ENCODE results near the gene ASPG. TPM values are rescaled to one million over a fixed set of nuclear protein-coding genes. Genes with fewer than 3 reads are reported as not detected.

Gene ASPG
- polyA plus RNA-seq, 3 donors = 0.01 TPM; not detected in 2

DNA sequence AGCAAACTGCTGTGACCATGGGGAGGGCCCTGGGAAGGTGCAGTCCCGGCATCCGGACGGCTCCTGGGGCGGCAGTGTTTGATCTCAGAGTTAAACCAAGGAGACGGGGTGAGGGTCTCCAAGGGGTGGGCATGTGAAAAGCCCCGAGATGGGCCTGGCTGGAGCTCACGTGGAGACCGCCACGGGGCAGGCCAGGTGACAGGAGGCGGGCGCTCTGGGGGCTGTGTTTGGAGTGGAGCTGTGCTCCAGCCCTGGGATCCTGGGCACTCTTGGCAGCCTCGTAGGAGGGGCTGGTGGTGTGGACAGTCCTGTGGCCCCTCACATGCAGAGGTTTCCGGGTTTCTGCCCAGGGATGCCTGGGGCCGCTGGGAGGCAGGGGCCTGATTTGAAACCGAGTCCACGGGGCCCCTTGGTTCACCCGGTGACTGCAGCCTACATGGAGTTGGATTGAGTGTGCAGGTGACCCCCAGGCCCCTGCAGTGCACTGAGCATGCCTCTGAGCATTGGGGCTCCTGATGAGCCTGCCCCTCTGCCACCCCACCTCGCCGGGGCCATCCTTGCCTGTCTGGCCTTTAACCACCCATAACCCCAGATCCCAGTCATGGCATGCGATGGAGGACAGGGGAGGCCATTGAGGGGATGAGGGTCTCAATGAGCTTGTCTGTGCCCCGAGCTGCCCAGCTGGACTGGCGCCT is 61.3 kb downstream of the ASPG start:
- Histone ChIP-seq H3K79me2 (ENCODE audit: insufficient read depth, low read length) (no peaks in the 10 kb centered on the region), H3K9ac (ENCODE audit: insufficient read depth, low read length, poor library complexity, severe bottlenecking) (no peak overlapping the region), H4K20me1 (ENCODE audit: insufficient read depth, low read length) (no peaks in the 10 kb centered on the region), H3K4me1 (ENCODE audit: control insufficient read depth in 1 of 2, insufficient read depth in 2 of 2, low read length in 2 of 2) (no peaks in the 10 kb centered on the region), H3K4me3 (replicated peaks in 1 of 3; ENCODE audit: low read depth in 2 of 3, low read length in 3 of 3) (no peak overlapping the region), H2AFZ (ENCODE audit: insufficient read depth, low read depth, low read length, poor library complexity, severe bottlenecking) (no peak overlapping the region), H3K36me3 (replicated peaks in 1 of 2; ENCODE audit: control insufficient read depth in 1 of 2, insufficient read depth in 2 of 2, low read length in 2 of 2) (no peaks in the 10 kb centered on the region), H3K9me3 (replicated peaks in 1 of 2; ENCODE audit: control insufficient read depth in 1 of 2, insufficient read depth in 1 of 2, low read length in 2 of 2) (no peaks in the 10 kb centered on the region), H3K27me3 (ENCODE audit: control insufficient read depth in 2 of 2, insufficient read depth in 2 of 2, low read length in 2 of 2) (no peaks in the 10 kb centered on the region), H3K27ac (ENCODE audit: low read depth in 1 of 2, low read length in 2 of 2) (no peak overlapping the region), H3K4me2 (replicated peaks; ENCODE audit: extremely low read depth, low read length, poor library complexity, severe bottlenecking) (no peak overlapping the region)
- TF ChIP-seq, protein P1, sequence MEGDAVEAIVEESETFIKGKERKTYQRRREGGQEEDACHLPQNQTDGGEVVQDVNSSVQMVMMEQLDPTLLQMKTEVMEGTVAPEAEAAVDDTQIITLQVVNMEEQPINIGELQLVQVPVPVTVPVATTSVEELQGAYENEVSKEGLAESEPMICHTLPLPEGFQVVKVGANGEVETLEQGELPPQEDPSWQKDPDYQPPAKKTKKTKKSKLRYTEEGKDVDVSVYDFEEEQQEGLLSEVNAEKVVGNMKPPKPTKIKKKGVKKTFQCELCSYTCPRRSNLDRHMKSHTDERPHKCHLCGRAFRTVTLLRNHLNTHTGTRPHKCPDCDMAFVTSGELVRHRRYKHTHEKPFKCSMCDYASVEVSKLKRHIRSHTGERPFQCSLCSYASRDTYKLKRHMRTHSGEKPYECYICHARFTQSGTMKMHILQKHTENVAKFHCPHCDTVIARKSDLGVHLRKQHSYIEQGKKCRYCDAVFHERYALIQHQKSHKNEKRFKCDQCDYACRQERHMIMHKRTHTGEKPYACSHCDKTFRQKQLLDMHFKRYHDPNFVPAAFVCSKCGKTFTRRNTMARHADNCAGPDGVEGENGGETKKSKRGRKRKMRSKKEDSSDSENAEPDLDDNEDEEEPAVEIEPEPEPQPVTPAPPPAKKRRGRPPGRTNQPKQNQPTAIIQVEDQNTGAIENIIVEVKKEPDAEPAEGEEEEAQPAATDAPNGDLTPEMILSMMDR (IDR thresholded peaks at IDR 0.05) = no peak
- Mint-ChIP-seq H3K27ac (no peak overlapping the region), H3K9me3 (peaks cover 0 to 1% (median 0%) of the 10 kb centered on the region in 7 donors), H3K27me3 (ENCODE audit: low read depth in 3 of 3) (peaks cover 4 to 10% (median 7%) of the 10 kb centered on the region in 3 donors), H3K4me1 (no peaks in the 10 kb centered on the region), H3K4me3 (no peak overlapping the region), H3K36me3 (no peaks in the 10 kb centered on the region)
- WGBS (ENCODE audit: insufficient coverage) = 95% methylated on average over 12 of the region's 22 CpGs
- no peak for DNase-seq
- intact Hi-C loops (cut with micrococcal nuclease) = no loop called here

DNA sequence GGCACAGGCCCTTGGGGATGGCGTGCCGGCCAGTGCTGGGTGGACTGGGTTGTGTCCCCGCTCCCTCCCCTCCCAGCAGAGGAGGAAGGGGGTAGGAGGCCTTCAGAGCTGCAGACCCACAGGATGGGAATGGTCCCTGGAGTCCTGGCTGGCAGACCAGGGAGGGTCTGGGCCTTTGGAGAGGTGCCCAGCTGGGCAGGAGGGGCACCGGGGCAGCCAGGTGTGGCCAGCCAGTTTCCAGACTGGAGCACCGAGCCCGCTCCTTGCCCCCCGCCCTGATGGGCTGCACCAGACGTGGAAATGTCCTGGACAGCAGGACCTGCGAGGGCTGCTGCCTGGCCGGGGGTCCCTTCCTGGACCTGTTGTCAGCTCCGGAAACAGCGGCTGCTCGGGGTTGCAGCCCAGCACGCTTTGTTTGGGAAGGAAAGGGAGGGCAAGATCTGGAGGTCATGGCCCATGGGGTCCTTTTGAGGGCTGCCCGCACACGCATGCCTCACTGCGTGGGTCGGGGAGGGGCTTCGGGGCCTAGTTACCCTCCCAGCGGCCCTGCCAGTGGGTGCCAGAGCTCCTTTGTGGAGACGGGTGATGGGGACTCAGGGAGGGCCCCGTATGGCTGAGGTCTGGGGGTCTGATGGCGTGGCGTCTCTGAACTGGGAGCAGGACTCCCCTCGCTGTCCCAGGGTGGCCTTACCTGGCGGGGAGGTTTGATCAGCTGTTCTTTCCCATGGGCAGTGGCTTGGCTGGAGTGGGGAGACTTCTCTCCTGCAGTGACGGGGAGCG is 62.0 kb downstream of the ASPG start:
- WGBS (ENCODE audit: insufficient coverage) = 93% methylated on average over 22 of the region's 28 CpGs
- Mint-ChIP-seq H3K4me3 (no peak overlapping the region), H3K9me3 (peaks cover 0 to 1% (median 0%) of the 10 kb centered on the region in 7 donors), H3K27me3 (ENCODE audit: low read depth in 3 of 3) (peaks cover 2 to 10% (median 6%) of the 10 kb centered on the region in 3 donors), H3K36me3 (no peaks in the 10 kb centered on the region), H3K27ac (no peak overlapping the region), H3K4me1 (no peaks in the 10 kb centered on the region)
- no peaks in the 10 kb centered on the region for H3K79me2 ChIP-seq (ENCODE audit: insufficient read depth, low read length)
- no peak overlapping the region for H2AFZ ChIP-seq (ENCODE audit: insufficient read depth, low read depth, low read length, poor library complexity, severe bottlenecking)
- no peaks in the 10 kb centered on the region for H3K27me3 ChIP-seq (ENCODE audit: control insufficient read depth in 2 of 2, insufficient read depth in 2 of 2, low read length in 2 of 2)
- no peak overlapping the region for H3K4me2 ChIP-seq (replicated peaks; ENCODE audit: extremely low read depth, low read length, poor library complexity, severe bottlenecking)
- no peak overlapping the region for H3K27ac ChIP-seq (ENCODE audit: low read depth in 1 of 2, low read length in 2 of 2)
- no peak for DNase-seq
- H3K36me3 ChIP-seq (replicated peaks in 1 of 2; ENCODE audit: control insufficient read depth in 1 of 2, insufficient read depth in 2 of 2, low read length in 2 of 2) = no peaks in the 10 kb centered on the region
- intact Hi-C loops (cut with micrococcal nuclease) = no loop called here
- H3K4me3 ChIP-seq (replicated peaks in 1 of 3; ENCODE audit: low read depth in 2 of 3, low read length in 3 of 3) = no peak overlapping the region
- TF ChIP-seq, protein P1 (IDR thresholded peaks at IDR 0.05) = no peak
- no peaks in the 10 kb centered on the region for H4K20me1 ChIP-seq (ENCODE audit: insufficient read depth, low read length)
- no peaks in the 10 kb centered on the region for H3K9me3 ChIP-seq (replicated peaks in 1 of 2; ENCODE audit: control insufficient read depth in 1 of 2, insufficient read depth in 1 of 2, low read length in 2 of 2)
- no peak overlapping the region for H3K9ac ChIP-seq (ENCODE audit: insufficient read depth, low read length, poor library complexity, severe bottlenecking)
- H3K4me1 ChIP-seq (ENCODE audit: control insufficient read depth in 1 of 2, insufficient read depth in 2 of 2, low read length in 2 of 2) = no peaks in the 10 kb centered on the region

All from CD14-positive monocyte (primary cell).